NK-92 (cell line): Measurements from ENCODE around the gene CCDC57.
"Not testable (repeated sequence)": the region's sequence is repeated elsewhere in the genome, so short reads cannot be mapped to it uniquely, and the experiment has no call there.

Experiments
- DNase-seq: peaks from one replicate; lab custom pipeline; 2025; ENCODE audit not compliant: unreplicated experiment; lab: John Stamatoyannopoulos, UW

The CCDC57 gene

DNA sequence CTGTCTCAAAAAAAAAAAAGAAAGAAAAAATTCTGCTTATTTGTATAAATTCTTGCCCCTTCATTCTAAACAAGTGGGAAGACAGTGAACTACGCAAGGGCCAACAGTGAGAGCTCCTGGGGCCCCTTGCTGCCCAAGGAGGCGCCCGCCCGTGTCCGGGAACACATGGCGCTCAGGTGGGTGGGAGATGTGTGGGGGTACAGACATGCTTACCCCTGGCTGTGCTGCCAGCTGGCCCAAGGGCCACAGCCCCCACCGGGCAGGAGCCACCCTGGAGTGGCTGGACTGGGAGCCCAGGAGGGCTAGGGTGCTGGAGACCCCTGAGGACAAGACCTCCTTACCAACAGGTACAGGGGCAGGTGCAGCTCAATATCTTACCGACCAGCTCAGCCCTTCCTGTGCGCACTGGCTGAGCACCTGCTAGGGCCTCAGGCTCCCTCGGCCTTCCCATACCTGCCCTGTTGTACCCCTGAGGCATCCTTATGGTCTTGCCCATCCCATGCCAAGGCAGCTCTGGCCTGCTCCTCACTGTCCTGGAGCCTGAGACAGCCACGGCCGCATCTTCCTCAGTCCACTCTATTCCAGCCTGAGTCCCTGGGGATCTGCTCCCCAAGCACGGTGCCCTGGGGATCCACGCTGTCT lies 56.2 kb downstream of the CCDC57 start:
- no peak for DNase-seq

DNA sequence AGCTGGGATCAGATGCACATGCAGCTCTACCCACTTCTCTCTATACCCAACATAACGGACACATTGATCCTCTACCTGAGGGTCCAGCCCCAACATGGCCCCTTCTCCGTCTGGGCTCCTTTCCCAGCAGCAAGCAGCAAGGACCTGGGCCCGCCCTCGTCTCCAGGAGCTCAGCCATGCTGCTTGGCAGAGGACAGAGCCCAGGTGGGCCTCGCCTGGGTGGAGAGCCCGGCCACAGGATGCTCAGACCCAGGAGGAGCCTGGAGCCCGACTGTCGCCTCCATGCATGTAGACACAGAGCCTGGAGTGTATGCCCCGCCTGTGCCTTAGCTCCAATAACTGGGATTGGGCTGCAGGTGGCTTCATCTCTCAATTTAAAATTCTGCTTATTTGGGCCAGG lies 57.0 kb downstream of the CCDC57 start:
- no peak for DNase-seq

- no peak for DNase-seq
Measured at GRCh38 chr17:82154881-82155331, 57.7 kb downstream of the CCDC57 start.

- DNase-seq, result no peak
Measured at GRCh38 chr17:82153745-82154375, 58.8 kb downstream of the CCDC57 start.

GRCh38 chr17:82153295-82153691 lies 59.3 kb downstream of the CCDC57 start:
- DNase-seq, result no peak

- no peak for DNase-seq
Measured at GRCh38 chr17:82152556-82153294, 59.9 kb downstream of the CCDC57 start.

DNA sequence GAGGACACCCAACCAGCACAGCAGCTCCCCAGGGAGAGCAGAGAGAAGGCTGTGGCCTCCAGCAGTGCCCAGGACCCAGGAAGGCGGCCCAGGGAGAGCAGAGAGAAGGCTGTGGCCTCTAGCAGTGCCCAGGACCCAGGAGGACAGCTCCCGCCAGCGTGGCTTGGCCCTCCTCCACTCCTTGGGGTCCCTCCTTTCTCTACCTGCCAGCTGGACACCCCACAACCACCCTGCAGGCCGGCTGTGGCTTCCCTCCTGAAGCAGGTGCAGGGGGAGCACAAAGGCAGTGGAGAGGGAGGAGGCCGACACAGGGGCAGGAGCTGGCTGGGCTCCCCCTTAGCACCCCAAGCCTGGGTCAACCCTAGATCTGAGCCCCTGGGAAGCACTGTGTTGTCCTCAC lies 60.5 kb downstream of the CCDC57 start:
- no peak for DNase-seq

GRCh38 chr17:82151106-82151957 lies 61.3 kb downstream of the CCDC57 start:
- no peak for DNase-seq

- DNase-seq, result no peak
Measured at GRCh38 chr17:82149401-82150099, 63.1 kb downstream of the CCDC57 start.

GRCh38 chr17:82148997-82149396 lies 63.6 kb downstream of the CCDC57 start:
- no peak for DNase-seq

GRCh38 chr17:82148011-82148410 lies 64.6 kb downstream of the CCDC57 start:
- no peak for DNase-seq

- DNase-seq, result no peak
Measured at GRCh38 chr17:82146663-82147654, 65.7 kb downstream of the CCDC57 start.

DNA sequence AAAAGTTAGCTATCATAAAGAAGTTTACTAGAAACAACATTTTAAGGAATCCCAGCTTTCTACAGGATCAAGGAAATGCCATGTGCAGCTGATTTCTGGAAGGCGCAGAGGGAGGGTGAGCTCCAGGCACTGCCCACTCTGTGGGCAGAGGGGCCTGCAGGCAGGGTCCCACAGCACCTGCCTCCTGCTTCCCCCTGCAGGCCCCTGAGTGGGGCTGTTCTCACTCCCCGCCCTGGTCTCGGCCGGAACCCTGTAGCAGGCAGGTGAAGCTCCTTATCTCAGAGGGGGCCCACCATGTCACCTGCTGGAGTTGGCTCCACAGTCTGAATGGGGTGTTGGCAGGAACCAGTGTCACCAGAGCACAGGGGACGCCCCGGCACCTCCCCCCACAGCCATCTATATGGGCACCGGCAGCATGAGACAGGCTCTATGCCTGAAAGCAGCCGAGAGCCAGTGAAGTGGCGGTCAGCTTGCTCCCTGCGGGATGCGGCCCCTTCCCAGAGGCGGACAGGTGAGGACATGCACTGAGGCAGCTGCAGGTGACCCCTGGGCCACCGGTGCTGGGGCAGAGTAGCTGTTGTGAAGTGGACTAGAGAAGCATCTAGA lies 67.0 kb downstream of the CCDC57 start:
- DNase-seq, result no peak

DNA sequence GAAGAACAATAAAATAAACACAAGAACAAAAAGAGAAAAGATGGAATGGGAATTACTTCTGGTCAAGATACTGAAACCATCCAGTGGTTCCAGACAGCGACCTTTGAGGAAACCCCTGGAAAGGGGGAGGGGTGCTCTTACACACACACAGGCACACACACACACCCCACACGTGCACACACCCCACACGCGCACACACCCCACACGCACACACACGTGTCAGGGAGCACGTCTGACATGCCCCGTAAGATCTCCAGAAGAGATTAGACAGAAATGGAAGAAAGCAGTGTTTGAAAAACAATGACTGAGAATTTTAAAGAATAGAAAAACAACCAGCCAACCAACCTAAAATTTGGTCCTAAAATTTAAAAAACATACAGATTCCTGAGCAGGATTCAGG lies 69.3 kb downstream of the CCDC57 start:
- no peak for DNase-seq

DNA sequence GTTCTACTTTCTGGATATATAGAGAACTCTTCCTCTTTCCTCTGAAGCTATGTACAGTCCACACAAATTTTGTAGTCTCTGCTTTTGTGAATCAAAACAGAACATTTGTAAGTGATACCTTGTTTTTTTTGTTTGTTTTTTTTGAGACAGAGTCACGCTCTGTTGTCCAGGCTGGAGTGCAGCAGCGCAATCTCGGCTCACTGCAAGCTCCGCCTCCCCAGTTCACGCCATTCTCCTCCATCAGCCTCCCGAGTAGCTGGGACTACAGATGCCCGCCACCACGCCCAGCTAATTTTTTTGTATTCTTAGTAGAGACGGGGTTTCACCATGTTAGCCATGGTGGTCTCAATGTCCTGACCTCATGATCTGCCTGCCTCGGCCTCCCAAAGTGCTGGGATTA lies 72.7 kb downstream of the CCDC57 start:
- not testable (repeated sequence) for DNase-seq

DNA sequence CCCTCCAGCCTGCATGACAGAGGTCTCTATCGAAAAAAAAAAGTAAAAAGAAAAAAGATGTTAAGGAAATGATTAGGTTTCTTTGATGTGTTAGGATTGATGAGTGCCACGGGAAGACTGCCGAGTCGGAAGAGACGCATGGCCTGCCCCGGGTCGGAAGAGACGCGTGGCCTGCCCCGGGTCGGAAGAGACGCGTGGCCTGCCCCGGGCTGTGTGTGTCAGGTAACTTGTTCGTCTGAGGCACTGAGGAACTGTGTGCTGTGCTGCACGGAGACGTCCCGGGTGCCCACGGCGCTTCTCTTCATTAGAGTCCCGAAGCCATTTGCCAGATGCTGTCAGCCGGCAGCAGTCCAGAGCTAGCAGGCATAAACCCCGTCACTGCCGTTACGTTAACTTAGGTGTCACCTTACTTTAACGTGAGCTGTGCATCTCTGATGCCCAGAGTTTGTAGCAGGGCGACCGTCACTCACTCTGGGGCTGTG lies 74.1 kb downstream of the CCDC57 start:
- no peak for DNase-seq

GRCh38 chr17:82134101-82134500 lies 78.5 kb downstream of the CCDC57 start:
- DNase-seq, result no peak

DNA sequence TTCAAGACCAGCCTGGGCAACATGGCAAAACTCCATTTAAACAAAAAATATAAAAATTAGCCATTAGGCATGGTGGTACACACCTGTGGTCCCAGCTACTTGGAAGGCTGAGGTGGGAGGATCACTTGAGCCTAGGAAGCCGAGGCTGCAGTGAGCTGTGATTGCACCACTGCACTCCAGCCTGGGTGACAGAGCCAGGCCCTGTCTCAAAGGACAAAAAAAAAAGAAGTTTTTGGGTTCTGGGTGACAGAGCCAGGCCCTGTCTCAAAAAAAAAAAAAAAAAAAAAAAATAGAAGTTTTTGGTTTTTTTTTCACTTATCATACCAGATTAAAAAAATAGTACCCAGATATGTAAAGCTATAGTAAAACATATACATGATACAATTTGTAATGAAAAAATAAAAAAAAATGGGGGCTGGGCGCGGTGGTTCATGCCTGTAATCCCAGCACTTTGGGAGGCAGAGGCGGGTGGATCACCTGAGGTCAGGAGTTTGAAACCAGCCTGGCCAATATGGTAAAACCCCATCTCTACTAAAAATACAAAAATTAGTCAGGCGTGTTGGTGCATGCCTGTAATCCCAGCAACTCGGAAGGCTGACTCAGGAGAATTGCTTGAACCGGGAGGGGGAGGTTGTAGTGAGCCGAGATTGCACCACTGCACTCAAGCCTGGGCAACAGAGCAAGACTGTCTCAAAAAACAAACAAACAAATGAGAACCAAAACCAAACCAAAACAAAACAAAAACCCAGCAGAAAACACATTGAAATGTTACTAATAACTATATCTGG lies 79.3 kb downstream of the CCDC57 start:
- not testable (repeated sequence) for DNase-seq
